GM12892 (cell line): Measurements from ENCODE around the gene SPNS2.

Experiments
- POLR2A ChIP-seq: IDR thresholded peaks from 2 replicates; pipeline ENCODE4 v1.6.1; 2011; ENCODE audit warnings: low read depth, low read length, control low read depth
- POLR2AphosphoS5 ChIP-seq: IDR thresholded peaks from 2 replicates; pipeline ENCODE4 v1.6.1; 2011; ENCODE audit warnings: low read depth, low read length, control low read depth

DNA sequence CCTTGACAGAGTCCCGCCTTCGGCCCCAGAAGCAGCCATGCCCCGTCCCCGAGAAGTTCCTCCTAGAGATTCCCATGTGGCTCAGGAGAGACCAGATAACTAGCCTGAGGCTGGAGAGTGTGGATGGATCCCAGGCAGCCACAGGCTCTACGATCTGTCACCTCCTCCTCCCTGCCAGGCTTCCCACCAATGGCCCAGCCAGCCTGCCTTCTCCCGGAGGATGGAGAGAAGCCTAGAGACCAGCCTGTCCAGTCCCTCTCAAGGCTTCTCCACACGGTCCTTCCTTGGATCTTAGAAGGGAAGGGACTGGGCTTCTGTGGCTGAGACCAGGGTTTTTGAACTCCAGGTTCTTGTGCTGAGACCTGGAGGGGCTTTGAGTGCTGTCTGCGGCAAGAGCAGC is 84.0 kb downstream of the SPNS2 start:
- TF ChIP-seq POLR2A: no peak
- no peak for TF ChIP-seq POLR2AphosphoS5
